Tibial artery (tissue), 4 donors: ENCODE results near the gene DRC3.

Experiments used
- DNase-seq, 2 donors: peaks; one replicate each; pipeline ENCODE4 v3.0.0-alpha.2; 2019
- H3K27ac ChIP-seq, 2 donors: fragments of 200-600 bp; sonication (generic) in 1 of 2; 1 replicate in 1 of 2; 2 replicates in 1 of 2; pipeline ENCODE4 v1.5.1; 2018 to 2019; ENCODE audit warnings: mild to moderate bottlenecking in 1 of 2
- H3K27me3 ChIP-seq, 2 donors: fragments of 200-600 bp; sonication (generic) in 1 of 2; one replicate each; pipeline versions ENCODE4 v1.5.1 to v1.6.0; 2016 to 2019
- H3K36me3 ChIP-seq, 3 donors: fragments of 200-600 bp; sonication (generic) in 2 of 3; one replicate each; pipeline ENCODE4 v1.5.1; 2016 to 2019; ENCODE audit warnings: mild to moderate bottlenecking in 2 of 3
- H3K4me1 ChIP-seq, 4 donors: fragments of 200-600 bp; sonication (generic) in 2 of 4; 1 replicate in 3 of 4; 2 replicates in 1 of 4; pipeline ENCODE4 v1.5.1; 2016 to 2019
- H3K4me3 ChIP-seq, 2 donors: fragments of 200-600 bp; sonication (generic) in 1 of 2; 1 replicate in 1 of 2; 2 replicates in 1 of 2; pipeline ENCODE4 v1.5.1; 2018 to 2019; ENCODE audit warnings: mild to moderate bottlenecking in 2 of 2
- H3K9me3 ChIP-seq, 3 donors: fragments of 200-600 bp; sonication (generic) in 1 of 3; one replicate each; pipeline ENCODE4 v1.5.1; 2016 to 2019
- CTCF ChIP-seq, 2 experiments: fragments of 200-600 bp in 1 of 2; fragments of 450-650 bp in 1 of 2; IDR thresholded peaks; one replicate each; pipeline ENCODE4 v1.5.1; 2017 to 2019; ENCODE audit warnings: antibody characterized with exemption in 2 of 2, mild to moderate bottlenecking in 1 of 2, moderate library complexity in 1 of 2
- intact Hi-C: fragments of 100-400 bp; cut with DNase I; formaldehyde crosslinking; loops from one replicate; pipeline ENCODE4 v1.15.0; 2023; ENCODE audit warnings: low total_unique reads

DRC3 gene

GRCh38 chr17:18005496-18005895, 32.8 kb downstream of the DRC3 start:
- H3K27me3 ChIP-seq: no peaks in the 10 kb centered on the region
- H3K4me1 ChIP-seq: no peaks in the 10 kb centered on the region
- TF ChIP-seq CTCF (IDR thresholded peaks at IDR 0.05): no peak
- DNase-seq: no peak
- intact Hi-C loops: no loop called here
- no peaks in the 10 kb centered on the region for H3K9me3 ChIP-seq
- H3K36me3 ChIP-seq: peaks cover 0 to 59% (median 14%) of the 10 kb centered on the region in 3 donors
- no peak overlapping the region for H3K4me3 ChIP-seq
- no peak overlapping the region for H3K27ac ChIP-seq

- no peaks in the 10 kb centered on the region for H3K27me3 ChIP-seq
- no peak overlapping the region for H3K27ac ChIP-seq
- H3K9me3 ChIP-seq: no peaks in the 10 kb centered on the region
- H3K4me1 ChIP-seq: no peaks in the 10 kb centered on the region
- intact Hi-C loops: no loop called here
- peaks cover 2 to 70% (median 20%) of the 10 kb centered on the region in 3 donors for H3K36me3 ChIP-seq
- DNase-seq: no peak
- no peak for TF ChIP-seq CTCF (IDR thresholded peaks at IDR 0.05)
- H3K4me3 ChIP-seq: no peak overlapping the region
These were observed 34.0 kb downstream of the DRC3 start for GRCh38 chr17:18006495-18007239.

GRCh38 chr17:18008496-18009268, 36.0 kb downstream of the DRC3 start:
- no peaks in the 10 kb centered on the region for H3K27me3 ChIP-seq
- no peak overlapping the region for H3K27ac ChIP-seq
- no peak for DNase-seq
- intact Hi-C loops: no loop called here
- TF ChIP-seq CTCF (IDR thresholded peaks at IDR 0.05): no peak
- H3K4me3 ChIP-seq: no peak overlapping the region
- no peaks in the 10 kb centered on the region for H3K4me1 ChIP-seq
- no peaks in the 10 kb centered on the region for H3K9me3 ChIP-seq
- peaks cover 5 to 72% (median 23%) of the 10 kb centered on the region in 3 donors for H3K36me3 ChIP-seq

GRCh38 chr17:18009609-18010420, 37.2 kb downstream of the DRC3 start:
- Histone ChIP-seq H3K4me1 (no peaks in the 10 kb centered on the region), H3K27ac (no peak overlapping the region), H3K9me3 (no peaks in the 10 kb centered on the region), H3K4me3 (no peak overlapping the region), H3K36me3 (peaks cover 5 to 78% (median 23%) of the 10 kb centered on the region in 3 donors), H3K27me3 (no peaks in the 10 kb centered on the region)
- TF ChIP-seq CTCF (IDR thresholded peaks at IDR 0.05): no peak
- DNase-seq: no peak
- intact Hi-C loops: no loop called here

- TF ChIP-seq CTCF (IDR thresholded peaks at IDR 0.05): no peak
- DNase-seq: no peak
These were observed 38.6 kb downstream of the DRC3 start for GRCh38 chr17:18011286-18011685.

More at GRCh38 chr17:18011286-18011685, 38.6 kb downstream of the DRC3 start:
- intact Hi-C loops: no loop called here
- Histone ChIP-seq H3K27ac (no peak overlapping the region), H3K4me3 (no peak overlapping the region), H3K4me1 (no peaks in the 10 kb centered on the region), H3K27me3 (no peaks in the 10 kb centered on the region), H3K9me3 (no peaks in the 10 kb centered on the region), H3K36me3 (peaks cover 16 to 77% (median 33%) of the 10 kb centered on the region in 3 donors)
